GM12865 (cell line): ENCODE data around the gene DPYSL4.

Experiments
- DNase-seq: peaks from one replicate; pipeline ENCODE4 v3.0.0; 2010; ENCODE audit warnings: low read depth
- H3K4me3 ChIP-seq: 2 replicates; pipeline ENCODE4 v1.5.1; 2011; ENCODE audit warnings: mild to moderate bottlenecking, low read depth, low read length, control low read depth
- CTCF ChIP-seq: IDR thresholded peaks from 2 replicates; pipeline ENCODE4 v1.5.1; 2011; ENCODE audit warnings: low read length, control low read depth, low read depth, inconsistent platforms; ENCODE audit not compliant: insufficient read depth; ENCODE audit errors: missing control alignments

DPYSL4 gene

GRCh38 chr10:132239126-132240031, 52.6 kb downstream of the DPYSL4 start:
- TF ChIP-seq CTCF, result no peak
- no peak for DNase-seq
- no peak overlapping the region for H3K4me3 ChIP-seq

- DNase-seq, result no peak
- H3K4me3 ChIP-seq, result no peak overlapping the region
- no peak for TF ChIP-seq CTCF
Measured at GRCh38 chr10:132240156-132240555, 53.4 kb downstream of the DPYSL4 start.

GRCh38 chr10:132240581-132240980, 53.8 kb downstream of the DPYSL4 start:
- TF ChIP-seq CTCF, result no peak
- no peak overlapping the region for H3K4me3 ChIP-seq
- no peak for DNase-seq

GRCh38 chr10:132241086-132241485, 54.3 kb downstream of the DPYSL4 start:
- no peak for TF ChIP-seq CTCF
- H3K4me3 ChIP-seq, result no peak overlapping the region
- no peak for DNase-seq

GRCh38 chr10:132241496-132241895, 54.7 kb downstream of the DPYSL4 start:
- H3K4me3 ChIP-seq, result no peak overlapping the region
- DNase-seq, result no peak
- TF ChIP-seq CTCF, result no peak

GRCh38 chr10:132242103-132242840, 55.5 kb downstream of the DPYSL4 start:
- no peak overlapping the region for H3K4me3 ChIP-seq
- no peak for TF ChIP-seq CTCF
- no peak for DNase-seq

GRCh38 chr10:132243141-132243540, 56.4 kb downstream of the DPYSL4 start:
- H3K4me3 ChIP-seq, result no peak overlapping the region
- no peak for TF ChIP-seq CTCF
- no peak for DNase-seq
